Left colon (tissue), 2 donors: ENCODE measurements around the gene IL17RC. TPM values are rescaled to one million over a fixed set of nuclear protein-coding genes. Genes with fewer than 3 reads are reported as not detected.
"Not testable (repeated sequence)": the region's sequence is repeated elsewhere in the genome, so short reads cannot be mapped to it uniquely, and the experiment has no call there.

ENCODE experiments used
- ATAC-seq: fragments of 200-7000 bp; cut with Tn5 transposase; one replicate; pipeline ENCODE4 v1.9.1; 2020; ENCODE audit warnings: mild to moderate bottlenecking, moderate library complexity
- DNase-seq, 2 donors: peaks; one replicate each; pipeline ENCODE4 v3.0.0-alpha.2; 2020
- intact Hi-C, 2 donors: fragments of 100-400 bp; cut with DNase I in 1 of 2; cut with micrococcal nuclease in 1 of 2; formaldehyde crosslinking; loops; one replicate each; pipeline versions ENCODE4 v1.11.2 to v1.14.0; 2022; cut with DNase I, micrococcal nuclease
- total RNA-seq, 2 donors: library from RNA; stranded (reverse); fragmentation: NEBNext Ultra II Directional; extraction: Animal tissue kit (Norgen Biotek cat#: 25700); gene quantifications; one replicate each; pipeline ENCODE4 v1.2.1, GENCODE V29; 2021
- donor health status: DM: no; HTN: no; CAD: no.
- donor health status: DM: yes; HTN: yes; CAD: no.

Gene IL17RC
- total RNA-seq, 2 donors from 2014 or later: 33.4 to 37.8 TPM

GRCh38 chr3:9890249-9891071 is 26.4 kb upstream of the IL17RC start, which contains the start of gene JAGN1:
TSS of gene JAGN1 (plus strand) at chr3:9890610. CDS start at chr3:9890723, 113 bp downstream.
- intact Hi-C loops: no loop called here
- peak; percentile 88 to 93 for DNase-seq
- peak; percentile 93 for ATAC-seq

GRCh38 chr3:9891072-9891622 is 25.8 kb upstream of the IL17RC start:
- DNase-seq (no peak), ATAC-seq (no peak)
- intact Hi-C loops: no loop called here

- intact Hi-C loops: no loop called here
- no peak for ATAC-seq
- DNase-seq: no peak
These were observed 23.2 kb upstream of the IL17RC start for GRCh38 chr3:9893739-9894138.

- DNase-seq, intact Hi-C loops, ATAC-seq: not testable (repeated sequence)
These were observed 21.2 kb upstream of the IL17RC start for GRCh38 chr3:9895715-9896114.

GRCh38 chr3:9896755-9897407 is 20.0 kb upstream of the IL17RC start:
- DNase-seq, ATAC-seq, intact Hi-C loops: not testable (repeated sequence)

GRCh38 chr3:9897408-9898372 is 19.2 kb upstream of the IL17RC start:
- ATAC-seq (peak; percentile 70), DNase-seq (peak; percentile 58 to 83)
- intact Hi-C loops: no loop called here

GRCh38 chr3:9898467-9899241 is 18.2 kb upstream of the IL17RC start:
- peak; percentile 35 for ATAC-seq
- intact Hi-C loops: no loop called here
- peak; percentile 59 to 75 for DNase-seq

- intact Hi-C loops: no loop called here
- no peak for ATAC-seq
- no peak for DNase-seq
These were observed 17.6 kb upstream of the IL17RC start for GRCh38 chr3:9899289-9899791.

GRCh38 chr3:9900965-9901415 is 15.9 kb upstream of the IL17RC start:
- intact Hi-C loops: not testable (repeated sequence)
- ATAC-seq: peak; percentile 47
- DNase-seq: peak; percentile 31 to 70

GRCh38 chr3:9901967-9902366 is 14.9 kb upstream of the IL17RC start:
- DNase-seq: peak in 1 of 2 donors; percentile 27
- ATAC-seq: no peak
- intact Hi-C loops: no loop called here

- intact Hi-C loops: no loop called here
- peak; percentile 54 for ATAC-seq
These were observed 14.3 kb upstream of the IL17RC start, which contains the start of gene IL17RE for GRCh38 chr3:9902372-9903237. TSS of gene IL17RE (plus strand) at chr3:9902848. CDS start at chr3:9902933, 85 bp downstream.

GRCh38 chr3:9903238-9903624 is 13.7 kb upstream of the IL17RC start:
- intact Hi-C loops: no loop called here
- DNase-seq: no peak
- ATAC-seq: peak; percentile 7

More at GRCh38 chr3:9902372-9903237, 14.3 kb upstream of the IL17RC start, which contains the start of gene IL17RE:
- peak; percentile 80 to 84 for DNase-seq

- ATAC-seq: no peak
- peak in 1 of 2 donors; percentile 41 for DNase-seq
- intact Hi-C loops: no loop called here
These were observed 13.0 kb upstream of the IL17RC start for GRCh38 chr3:9903904-9904303.

GRCh38 chr3:9906480-9906879 is 10.4 kb upstream of the IL17RC start:
- ATAC-seq (no peak), DNase-seq (no peak)
- intact Hi-C loops: no loop called here

- intact Hi-C loops: no loop called here
- no peak for DNase-seq
- no peak for ATAC-seq
These were observed 8.6 kb upstream of the IL17RC start for GRCh38 chr3:9908286-9908685.

GRCh38 chr3:9909221-9910013 is 7.5 kb upstream of the IL17RC start:
- no peak for DNase-seq

More at GRCh38 chr3:9909221-9910013, 7.5 kb upstream of the IL17RC start:
- intact Hi-C loops: loop anchor here in 1 of 2 donors (10.0 kb wide), 1 partner anchor 55 kb away; no protein-coding TSS in a partner anchor
- no peak for ATAC-seq
